ENCODE data around the gene GALNS. TPM values are rescaled to one million over a fixed set of nuclear protein-coding genes. Genes with fewer than 3 reads are reported as not detected.

The GALNS gene
- total and polyA plus RNA-seq, 2 donors (not counting 3 experiments of a cell fraction or from before 2014, with no cell fraction given) = 21.8 to 40.2 TPM

DNA sequence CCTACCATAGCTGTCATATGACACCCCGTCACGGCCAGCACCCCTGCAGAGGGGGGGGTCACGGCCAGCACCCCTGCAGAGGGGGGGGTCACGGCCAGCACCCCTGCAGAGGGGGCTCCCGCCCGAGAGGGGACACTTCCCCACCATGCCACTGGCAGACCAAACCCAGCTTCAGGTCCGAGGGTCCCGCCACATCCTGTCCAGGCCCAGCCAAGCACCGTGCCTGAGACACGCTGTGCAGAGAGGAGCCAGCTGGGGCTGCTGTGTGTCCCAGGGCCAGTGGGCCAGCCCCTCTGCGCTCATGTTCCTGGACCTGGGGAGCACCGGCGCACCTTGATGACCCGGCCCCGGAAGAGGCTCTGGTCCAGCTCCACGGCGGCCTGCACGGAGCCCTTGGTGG, 7.8 kb upstream of the GALNS start:
- ChIA-PET POLR2A (no interaction called here), CTCF (interaction anchor here (1.1 kb wide), 1 partner anchor 16 kb away, joined by 3 read pairs; no protein-coding TSS in a partner anchor)
- Histone ChIP-seq H3K27ac (ENCODE audit: insufficient read depth, low read depth, low read length) (no peak overlapping the region), H3K27me3 (ENCODE audit: control insufficient read depth in 2 of 2, insufficient read depth in 2 of 2, low read length in 2 of 2) (no peaks in the 10 kb centered on the region), H3K4me3 (replicated peaks in 1 of 3; ENCODE audit: insufficient read depth in 1 of 3, low read depth in 1 of 3, low read length in 3 of 3) (no peak overlapping the region), H3K79me2 (ENCODE audit: control insufficient read depth, insufficient read depth, low read length) (no peaks in the 10 kb centered on the region), H2AFZ (ENCODE audit: low read depth, low read length) (no peak overlapping the region), H3K4me2 (ENCODE audit: insufficient read depth, low read length) (no peak overlapping the region), H3K9me3 (replicated peaks; ENCODE audit: control insufficient read depth, insufficient read depth, low read length) (no peaks in the 10 kb centered on the region), H4K20me1 (replicated peaks; ENCODE audit: control insufficient read depth, extremely low read depth, insufficient read depth, low read length) (no peaks in the 10 kb centered on the region), H3K4me1 (ENCODE audit: control insufficient read depth, extremely low read depth, insufficient read depth, low read length) (no peaks in the 10 kb centered on the region), H3K9ac (replicated peaks; ENCODE audit: extremely low read depth, insufficient read depth, low read length) (no peak overlapping the region), H3K36me3 (ENCODE audit: control insufficient read depth in 2 of 2, extremely low read depth in 1 of 2, insufficient read depth in 2 of 2, low read length in 2 of 2) (peaks cover 0 to 20% of the 10 kb centered on the region in 2 experiments), H3K9me1 (replicated peaks; ENCODE audit: control insufficient read depth, extremely low read depth, insufficient read depth, low read length) (no peaks in the 10 kb centered on the region)
- no peak for DNase-seq (ENCODE audit: low read depth, low spot score)
- TF ChIP-seq EZH2 (IDR thresholded peaks at IDR 0.05; ENCODE audit: borderline replicate concordance, low read depth, low read length, severe bottlenecking) (no peak), POLR2A (IDR thresholded peaks at IDR 0.05; ENCODE audit: low read depth, low read length) (no peak)
- dilution Hi-C loops (cut with MboI; ENCODE audit: extremely low pct_ligation_motif_present, low sequenced_read_pairs) (no loop called here), intact Hi-C loops (cut with micrococcal nuclease) (no loop called here)
- no peak for FAIRE-seq
- no TSS peak for BruUV-seq (replicated peaks)

DNA sequence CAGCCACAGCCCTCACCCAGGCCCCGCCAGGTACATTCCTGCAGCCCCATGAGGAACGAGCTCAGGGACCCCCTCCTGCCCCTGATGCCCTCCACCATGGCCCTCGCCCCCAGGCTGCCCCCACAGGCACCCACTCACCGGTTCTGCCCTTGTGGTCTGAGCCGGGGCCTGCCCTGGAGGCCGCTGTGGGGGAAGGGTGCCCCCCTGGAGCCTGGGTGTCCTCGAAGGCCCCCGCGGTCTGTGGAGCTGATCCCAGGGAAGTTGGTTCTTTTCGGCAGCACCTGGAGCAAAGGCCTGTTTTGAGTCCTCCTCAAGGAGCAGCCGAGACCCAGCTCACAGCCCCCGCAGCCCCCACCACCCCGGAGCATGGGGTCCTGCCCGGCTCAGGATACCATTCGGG, 7.4 kb upstream of the GALNS start:
- Histone ChIP-seq H3K79me2 (ENCODE audit: control insufficient read depth, insufficient read depth, low read length) (no peaks in the 10 kb centered on the region), H3K27ac (ENCODE audit: insufficient read depth, low read depth, low read length) (no peak overlapping the region), H2AFZ (ENCODE audit: low read depth, low read length) (no peak overlapping the region), H3K9ac (replicated peaks; ENCODE audit: extremely low read depth, insufficient read depth, low read length) (no peak overlapping the region), H4K20me1 (replicated peaks; ENCODE audit: control insufficient read depth, extremely low read depth, insufficient read depth, low read length) (no peaks in the 10 kb centered on the region), H3K4me1 (ENCODE audit: control insufficient read depth, extremely low read depth, insufficient read depth, low read length) (no peaks in the 10 kb centered on the region), H3K4me3 (replicated peaks in 1 of 3; ENCODE audit: insufficient read depth in 1 of 3, low read depth in 1 of 3, low read length in 3 of 3) (no peak overlapping the region), H3K9me3 (replicated peaks; ENCODE audit: control insufficient read depth, insufficient read depth, low read length) (no peaks in the 10 kb centered on the region), H3K36me3 (ENCODE audit: control insufficient read depth in 2 of 2, extremely low read depth in 1 of 2, insufficient read depth in 2 of 2, low read length in 2 of 2) (peaks cover 0 to 24% of the 10 kb centered on the region in 2 experiments), H3K27me3 (ENCODE audit: control insufficient read depth in 2 of 2, insufficient read depth in 2 of 2, low read length in 2 of 2) (no peaks in the 10 kb centered on the region), H3K4me2 (ENCODE audit: insufficient read depth, low read length) (no peak overlapping the region), H3K9me1 (replicated peaks; ENCODE audit: control insufficient read depth, extremely low read depth, insufficient read depth, low read length) (no peaks in the 10 kb centered on the region)
- ChIA-PET POLR2A (no interaction called here), CTCF (interaction anchor here (1.1 kb wide), 1 partner anchor 16 kb away, joined by 3 read pairs; no protein-coding TSS in a partner anchor)
- no TSS peak for BruUV-seq (replicated peaks)
- intact Hi-C loops (cut with micrococcal nuclease) = no loop called here
- dilution Hi-C loops (cut with MboI; ENCODE audit: extremely low pct_ligation_motif_present, low sequenced_read_pairs) = no loop called here
- DNase-seq (ENCODE audit: low read depth, low spot score) = no peak
- no peak for TF ChIP-seq GATA2 (IDR thresholded peaks at IDR 0.05; ENCODE audit: insufficient read depth, insufficient read length, low read depth, low read length)
- no peak for TF ChIP-seq EZH2 (IDR thresholded peaks at IDR 0.05; ENCODE audit: borderline replicate concordance, low read depth, low read length, severe bottlenecking)
- no peak for TF ChIP-seq POLR2AphosphoS5 (IDR thresholded peaks at IDR 0.05; ENCODE audit: insufficient read depth, low read depth, low read length)
- TF ChIP-seq MAX (IDR thresholded peaks at IDR 0.05; ENCODE audit: insufficient read depth, insufficient read length) = no peak
- no peak for TF ChIP-seq JUN (IDR thresholded peaks at IDR 0.05; ENCODE audit: borderline replicate concordance, insufficient read depth, insufficient read length, low read depth)
- no peak for TF ChIP-seq FOS (IDR thresholded peaks at IDR 0.05; ENCODE audit: borderline replicate concordance, insufficient read depth, low read length)
- TF ChIP-seq POLR2A (IDR thresholded peaks at IDR 0.05; ENCODE audit: low read depth, low read length) = no peak
- no peak for TF ChIP-seq MYC (IDR thresholded peaks at IDR 0.05; ENCODE audit: low read depth, low read length)
- TF ChIP-seq CTCF (IDR thresholded peaks at IDR 0.05; ENCODE audit: extremely low read depth in 1 of 2, insufficient read depth in 1 of 2, low read depth in 1 of 2, low read length in 2 of 2) = no peak
- no peak for FAIRE-seq
